Measurements from ENCODE around the gene DMBX1.

DNA sequence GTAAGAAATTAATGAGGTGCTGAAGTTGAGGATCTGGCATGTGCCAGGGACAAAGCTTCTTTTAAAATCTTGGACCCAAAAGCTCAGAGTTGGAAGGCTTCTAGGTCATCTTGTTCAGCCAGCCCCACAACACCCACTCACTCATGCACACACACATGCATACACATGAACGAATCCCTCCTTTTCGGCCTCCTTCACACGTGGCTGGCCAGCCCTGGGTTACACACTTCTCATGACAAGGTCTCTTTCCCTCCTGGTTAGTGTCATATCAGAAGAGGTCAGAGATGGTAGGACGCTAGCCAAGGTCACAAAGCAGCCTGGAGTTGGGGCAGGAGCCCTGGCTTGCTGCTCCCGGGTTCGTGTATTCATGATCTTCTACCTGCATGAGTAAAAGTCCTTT is 6.9 kb downstream of the DMBX1 start:
- no peak for TF ChIP-seq ZBTB40 (IDR thresholded peaks at IDR 0.05)
- no peak for TF ChIP-seq ZBTB40 (CRISPR knock-in tag; IDR thresholded peaks at IDR 0.05)
- TF ChIP-seq CBX1 (IDR thresholded peaks at IDR 0.05; ENCODE audit: low read depth) = no peak
